MM.1S (cell line): ENCODE data around the gene GRIK2.

Experiments
- DNase-seq: peaks from one replicate; pipeline ENCODE4 v3.0.0-alpha.2; 2015
- H2AFZ ChIP-seq: fragments of 300-600 bp; sonication (generic); 2 replicates; pipeline ENCODE4 v1.6.0; 2016; ENCODE audit warnings: antibody characterized with exemption, low read length
- H3F3A ChIP-seq: fragments of 300-600 bp; sonication (generic); 2 replicates; pipeline ENCODE4 v1.6.1; 2016; ENCODE audit warnings: mild to moderate bottlenecking, antibody characterized with exemption, low read length, moderate library complexity, mixed read lengths; ENCODE audit not compliant: insufficient read depth
- H3K27ac ChIP-seq: fragments of 300-600 bp; sonication (generic); 2 replicates; pipeline ENCODE4 v1.5.1; 2016; ENCODE audit warnings: mild to moderate bottlenecking, low read length
- H3K27me3 ChIP-seq: fragments of 300-600 bp; sonication (generic); replicated peaks from 2 replicates; pipeline ENCODE4 v1.6.0; 2016; ENCODE audit warnings: low read length; ENCODE audit not compliant: insufficient read depth
- H3K36me3 ChIP-seq: fragments of 300-600 bp; sonication (generic); replicated peaks from 2 replicates; pipeline ENCODE4 v1.6.1; 2016; ENCODE audit warnings: mild to moderate bottlenecking, low read length, mixed read lengths; ENCODE audit not compliant: insufficient read depth
- H3K4me1 ChIP-seq: fragments of 300-600 bp; sonication (generic); 2 replicates; pipeline ENCODE4 v1.6.1; 2016; ENCODE audit warnings: low read length, mixed read lengths
- H3K4me2 ChIP-seq: fragments of 300-600 bp; sonication (generic); 2 replicates; pipeline ENCODE4 v1.6.0; 2016; ENCODE audit warnings: low read depth, low read length
- H3K4me3 ChIP-seq: fragments of 300-600 bp; sonication (generic); 2 replicates; pipeline ENCODE4 v1.5.1; 2016; ENCODE audit warnings: low read length, mixed read lengths
- H3K79me2 ChIP-seq: fragments of 300-600 bp; sonication (generic); 2 replicates; pipeline ENCODE4 v1.6.1; 2016; ENCODE audit warnings: mixed run types, low read length, mixed read lengths
- H3K9ac ChIP-seq: fragments of 300-600 bp; sonication (generic); 2 replicates; pipeline ENCODE4 v1.6.1; 2016; ENCODE audit warnings: low read length, mixed read lengths
- H3K9me2 ChIP-seq: fragments of 300-600 bp; sonication (generic); replicated peaks from 2 replicates; pipeline ENCODE4 v1.6.1; 2016; ENCODE audit warnings: mild to moderate bottlenecking, low read length, mixed read lengths; ENCODE audit not compliant: insufficient read depth
- H3K9me3 ChIP-seq: fragments of 300-600 bp; sonication (generic); replicated peaks from 2 replicates; pipeline ENCODE4 v1.6.1; 2016; ENCODE audit warnings: mild to moderate bottlenecking, low read length, mixed read lengths; ENCODE audit not compliant: insufficient read depth
- H4K20me1 ChIP-seq: fragments of 300-600 bp; sonication (generic); 2 replicates; pipeline ENCODE4 v1.6.1; 2016; ENCODE audit warnings: mild to moderate bottlenecking, low read length, moderate library complexity, mixed read lengths; ENCODE audit not compliant: insufficient read depth
- CTCF ChIP-seq: fragments of 300-600 bp; sonication (generic); IDR thresholded peaks from 2 replicates; pipeline ENCODE4 v1.5.1; 2016; ENCODE audit warnings: antibody characterized with exemption, low read length, mixed read lengths
- EZH2 ChIP-seq: fragments of 300-600 bp; sonication (generic); optimal IDR thresholded peaks from 2 replicates; pipeline ENCODE3; 2017; ENCODE audit warnings: low read depth, mild to moderate bottlenecking, antibody characterized with exemption, low read length, mixed read lengths
- EZH2phosphoT487 ChIP-seq: fragments of 300-600 bp; sonication (generic); IDR thresholded peaks from 2 replicates; pipeline ENCODE4 v1.6.1; 2018; ENCODE audit warnings: antibody characterized with exemption, low read length

The GRIK2 gene

GRCh38 chr6:101391772-101392585 lies 1.5 kb upstream of the GRIK2 start:
- no peak for TF ChIP-seq EZH2phosphoT487
- TF ChIP-seq EZH2: no peak
- no peak for TF ChIP-seq CTCF
- Histone ChIP-seq H3K27me3 (no peaks in the 10 kb centered on the region), H3K79me2 (no peaks in the 10 kb centered on the region), H3F3A (no peaks in the 10 kb centered on the region), H3K9me3 (no peaks in the 10 kb centered on the region), H3K36me3 (no peaks in the 10 kb centered on the region), H3K4me3 (no peak overlapping the region), H3K4me2 (no peak overlapping the region), H3K4me1 (peaks cover 3% of the 10 kb centered on the region; the same call in 1 of the 2 replicates), H2AFZ (no peak overlapping the region), H3K27ac (no peak overlapping the region), H4K20me1 (no peaks in the 10 kb centered on the region), H3K9ac (no peak overlapping the region), H3K9me2 (no peaks in the 10 kb centered on the region)
- no peak for DNase-seq

GRCh38 chr6:101392586-101393230 lies 800 bp upstream of the GRIK2 start:
- no peak for DNase-seq
- peak overlapping the region; percentile 84; the same call in 1 of the 2 replicates for H2AFZ ChIP-seq

GRCh38 chr6:101393829-101394251 lies 332 bp downstream of the GRIK2 start:
- Histone ChIP-seq H3K36me3 (no peaks in the 10 kb centered on the region), H3K4me1 (peaks cover 3% of the 10 kb centered on the region; the same call in 1 of the 2 replicates), H3K4me2 (peak overlapping the region; percentile 90), H3K4me3 (peak overlapping the region; percentile 64), H3K9me2 (no peaks in the 10 kb centered on the region), H3K27me3 (no peaks in the 10 kb centered on the region), H3K9ac (no peak overlapping the region), H3F3A (no peaks in the 10 kb centered on the region), H4K20me1 (no peaks in the 10 kb centered on the region), H3K27ac (no peak overlapping the region), H2AFZ (peak overlapping the region; percentile 84), H3K9me3 (no peaks in the 10 kb centered on the region), H3K79me2 (no peaks in the 10 kb centered on the region)
- DNase-seq: no peak
- TF ChIP-seq EZH2phosphoT487: no peak
- TF ChIP-seq CTCF: no peak
- TF ChIP-seq EZH2: no peak

More at GRCh38 chr6:101392586-101393230, 800 bp upstream of the GRIK2 start:
- Histone ChIP-seq H3K27ac (no peak overlapping the region), H4K20me1 (no peaks in the 10 kb centered on the region), H3K9me2 (no peaks in the 10 kb centered on the region), H3K4me1 (peaks cover 3% of the 10 kb centered on the region; the same call in 1 of the 2 replicates), H3K27me3 (no peaks in the 10 kb centered on the region), H3K9me3 (no peaks in the 10 kb centered on the region), H3K36me3 (no peaks in the 10 kb centered on the region), H3F3A (no peaks in the 10 kb centered on the region), H3K9ac (no peak overlapping the region), H3K79me2 (no peaks in the 10 kb centered on the region), H3K4me3 (peak overlapping the region; percentile 64), H3K4me2 (peak overlapping the region; percentile 90)
- TF ChIP-seq CTCF (no peak), EZH2 (no peak), EZH2phosphoT487 (no peak)
